Tibial nerve (tissue), 3 donors: ENCODE data around the gene OLFM3.

ENCODE experiments used
- CTCF ChIP-seq, 5 experiments: fragments of 200-600 bp in 3 of 5; fragments of 450-650 bp in 2 of 5; sonication (generic) in 3 of 5; IDR thresholded peaks; one replicate each; pipeline ENCODE4 v1.5.1; 2016 to 2019; ENCODE audit warnings: antibody characterized with exemption in 5 of 5, mild to moderate bottlenecking in 3 of 5, moderate library complexity in 2 of 5
- POLR2A ChIP-seq, 2 donors: fragments of 450-650 bp; IDR thresholded peaks; one replicate each; pipeline ENCODE4 v1.6.1; 2017; ENCODE audit warnings: antibody characterized with exemption in 2 of 2, mild to moderate bottlenecking in 2 of 2, moderate library complexity in 2 of 2

- TF ChIP-seq POLR2A (IDR thresholded peaks at IDR 0.05) (no peak), CTCF (IDR thresholded peaks at IDR 0.05) (no peak)
Observed at GRCh38 chr1:101918277-101918676, 78.4 kb downstream of the OLFM3 start.
